ENCODE data around the gene AGAP1. TPM values are rescaled to one million over a fixed set of nuclear protein-coding genes. Genes with fewer than 3 reads are reported as not detected.

AGAP1 gene
- total and polyA plus RNA-seq, 2 donors (not counting 3 experiments of a cell fraction or from before 2014, with no cell fraction given) = 10.2 to 20.9 TPM

DNA sequence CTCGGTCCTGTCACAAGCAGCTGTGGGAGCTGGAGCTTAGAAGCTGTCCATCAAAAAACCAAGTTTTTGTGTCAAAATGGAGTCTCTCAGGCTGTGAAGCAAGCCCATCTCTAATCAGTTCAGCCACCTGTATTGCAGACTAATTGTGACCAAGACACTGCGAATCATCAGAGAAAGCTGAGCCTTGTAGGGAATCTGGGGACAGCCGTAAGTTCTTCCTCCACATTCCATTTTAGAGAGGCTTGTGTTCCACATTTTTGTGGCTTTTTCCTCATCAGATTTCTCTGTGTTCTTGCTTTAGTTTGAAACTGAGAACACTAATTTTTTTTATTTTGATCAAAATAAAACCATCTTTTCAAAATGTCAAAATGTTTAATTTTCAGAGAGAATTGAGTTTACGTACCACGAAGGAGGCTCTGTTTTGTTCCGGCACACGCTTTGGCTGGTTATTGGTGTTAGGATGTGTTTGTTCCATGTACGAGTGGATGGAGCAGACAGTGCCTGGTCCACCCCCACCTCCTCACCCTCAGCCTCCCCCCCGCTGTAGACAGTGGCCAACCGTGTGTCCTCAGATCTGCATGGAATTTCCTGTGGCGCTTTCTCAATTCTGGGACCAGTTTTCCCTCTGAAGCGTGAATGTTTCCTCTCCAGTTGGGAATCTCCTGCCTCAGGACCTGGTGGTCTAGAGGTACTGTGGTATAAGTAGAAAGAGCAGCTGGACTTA lies 140.8 kb downstream of the AGAP1 start:
- dilution Hi-C loops (cut with MboI; ENCODE audit: extremely low pct_ligation_motif_present, low sequenced_read_pairs) (no loop called here), intact Hi-C loops (cut with micrococcal nuclease) (no loop called here)
- Histone ChIP-seq H2AFZ (ENCODE audit: low read depth, low read length) (no peak overlapping the region), H3K9ac (replicated peaks; ENCODE audit: extremely low read depth, insufficient read depth, low read length) (no peak overlapping the region), H3K4me2 (ENCODE audit: insufficient read depth, low read length) (no peak overlapping the region), H3K36me3 (ENCODE audit: control insufficient read depth in 2 of 2, extremely low read depth in 1 of 2, insufficient read depth in 2 of 2, low read length in 2 of 2) (no peaks in the 10 kb centered on the region), H3K27me3 (ENCODE audit: control insufficient read depth in 2 of 2, insufficient read depth in 2 of 2, low read length in 2 of 2) (no peaks in the 10 kb centered on the region), H3K27ac (ENCODE audit: insufficient read depth, low read depth, low read length) (no peak overlapping the region), H3K9me1 (replicated peaks; ENCODE audit: control insufficient read depth, extremely low read depth, insufficient read depth, low read length) (no peaks in the 10 kb centered on the region), H3K4me3 (replicated peaks in 1 of 3; ENCODE audit: insufficient read depth in 1 of 3, low read depth in 1 of 3, low read length in 3 of 3) (no peak overlapping the region), H3K79me2 (ENCODE audit: control insufficient read depth, insufficient read depth, low read length) (no peaks in the 10 kb centered on the region), H4K20me1 (replicated peaks; ENCODE audit: control insufficient read depth, extremely low read depth, insufficient read depth, low read length) (no peaks in the 10 kb centered on the region), H3K4me1 (ENCODE audit: control insufficient read depth, extremely low read depth, insufficient read depth, low read length) (no peaks in the 10 kb centered on the region), H3K9me3 (replicated peaks; ENCODE audit: control insufficient read depth, insufficient read depth, low read length) (no peaks in the 10 kb centered on the region)
- CTCF ChIA-PET = no interaction called here
- TF ChIP-seq GATA2 (IDR thresholded peaks at IDR 0.05; ENCODE audit: insufficient read depth, insufficient read length, low read depth, low read length) = no peak
- no peak for TF ChIP-seq EZH2 (IDR thresholded peaks at IDR 0.05; ENCODE audit: borderline replicate concordance, low read depth, low read length, severe bottlenecking)
- TF ChIP-seq POLR2AphosphoS5 (IDR thresholded peaks at IDR 0.05; ENCODE audit: insufficient read depth, low read depth, low read length) = no peak
- TF ChIP-seq JUN (IDR thresholded peaks at IDR 0.05; ENCODE audit: borderline replicate concordance, insufficient read depth, insufficient read length, low read depth) = no peak
- TF ChIP-seq, protein P1, sequence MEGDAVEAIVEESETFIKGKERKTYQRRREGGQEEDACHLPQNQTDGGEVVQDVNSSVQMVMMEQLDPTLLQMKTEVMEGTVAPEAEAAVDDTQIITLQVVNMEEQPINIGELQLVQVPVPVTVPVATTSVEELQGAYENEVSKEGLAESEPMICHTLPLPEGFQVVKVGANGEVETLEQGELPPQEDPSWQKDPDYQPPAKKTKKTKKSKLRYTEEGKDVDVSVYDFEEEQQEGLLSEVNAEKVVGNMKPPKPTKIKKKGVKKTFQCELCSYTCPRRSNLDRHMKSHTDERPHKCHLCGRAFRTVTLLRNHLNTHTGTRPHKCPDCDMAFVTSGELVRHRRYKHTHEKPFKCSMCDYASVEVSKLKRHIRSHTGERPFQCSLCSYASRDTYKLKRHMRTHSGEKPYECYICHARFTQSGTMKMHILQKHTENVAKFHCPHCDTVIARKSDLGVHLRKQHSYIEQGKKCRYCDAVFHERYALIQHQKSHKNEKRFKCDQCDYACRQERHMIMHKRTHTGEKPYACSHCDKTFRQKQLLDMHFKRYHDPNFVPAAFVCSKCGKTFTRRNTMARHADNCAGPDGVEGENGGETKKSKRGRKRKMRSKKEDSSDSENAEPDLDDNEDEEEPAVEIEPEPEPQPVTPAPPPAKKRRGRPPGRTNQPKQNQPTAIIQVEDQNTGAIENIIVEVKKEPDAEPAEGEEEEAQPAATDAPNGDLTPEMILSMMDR (IDR thresholded peaks at IDR 0.05; ENCODE audit: extremely low read depth in 1 of 2, insufficient read depth in 1 of 2, low read depth in 1 of 2, low read length in 2 of 2) = no peak
- no peak for TF ChIP-seq POLR2A (IDR thresholded peaks at IDR 0.05; ENCODE audit: low read depth, low read length)
- TF ChIP-seq, protein P2, sequence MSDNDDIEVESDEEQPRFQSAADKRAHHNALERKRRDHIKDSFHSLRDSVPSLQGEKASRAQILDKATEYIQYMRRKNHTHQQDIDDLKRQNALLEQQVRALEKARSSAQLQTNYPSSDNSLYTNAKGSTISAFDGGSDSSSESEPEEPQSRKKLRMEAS (IDR thresholded peaks at IDR 0.05; ENCODE audit: insufficient read depth, insufficient read length) = no peak
- POLR2A ChIA-PET = no interaction called here
- FAIRE-seq = no peak
- no TSS peak for BruUV-seq (replicated peaks)
- DNase-seq (ENCODE audit: low read depth, low spot score) = no peak

All from endothelial cell of umbilical vein (primary cell).